Esophagus muscularis mucosa (tissue), 4 donors: Measurements from ENCODE around the gene GLCCI1. TPM values are rescaled to one million over a fixed set of nuclear protein-coding genes. Genes with fewer than 3 reads are reported as not detected.

Experiments
- DNase-seq: peaks from one replicate; pipeline ENCODE4 v3.0.0-alpha.2; 2017; ENCODE audit errors: extremely low spot score
- H3K27ac ChIP-seq, 4 donors: fragments of 200-600 bp; sonication (generic); replicated peaks in 1 of 4; 1 replicate in 3 of 4; 2 replicates in 1 of 4; pipeline ENCODE4 v1.5.1; 2016 to 2019; ENCODE audit warnings: mild to moderate bottlenecking in 1 of 4
- H3K27me3 ChIP-seq, 4 donors: fragments of 200-600 bp; sonication (generic); one replicate each; pipeline versions ENCODE4 v1.5.1 to v1.6.0; 2016 to 2019
- H3K36me3 ChIP-seq, 4 donors: fragments of 200-600 bp; sonication (generic); one replicate each; pipeline ENCODE4 v1.5.1; 2016 to 2019
- H3K4me1 ChIP-seq, 4 donors: fragments of 200-600 bp; sonication (generic); one replicate each; pipeline ENCODE4 v1.5.1; 2016 to 2019
- H3K4me3 ChIP-seq, 4 donors: fragments of 200-600 bp; sonication (generic); 1 replicate in 2 of 4; 2 replicates in 2 of 4; pipeline ENCODE4 v1.5.1; 2016 to 2019; ENCODE audit warnings: mild to moderate bottlenecking in 4 of 4, moderate library complexity in 1 of 4
- H3K9me3 ChIP-seq, 4 donors: fragments of 200-600 bp; sonication (generic); 1 replicate in 3 of 4; 2 replicates in 1 of 4; pipeline ENCODE4 v1.5.1; 2016 to 2019
- CTCF ChIP-seq, 3 experiments: fragments of 200-600 bp in 2 of 3; fragments of 450-650 bp in 1 of 3; sonication (generic) in 2 of 3; IDR thresholded peaks; one replicate each; pipeline ENCODE4 v1.5.1; 2017 to 2019; ENCODE audit warnings: antibody characterized with exemption in 3 of 3, mild to moderate bottlenecking in 2 of 3, moderate library complexity in 1 of 3
- EP300 ChIP-seq: sonication (generic); formaldehyde crosslinking; IDR thresholded peaks from one replicate; pipeline ENCODE4 v1.6.1; 2017; ENCODE audit warnings: antibody characterized with exemption
- POLR2A ChIP-seq: fragments of 450-650 bp; IDR thresholded peaks from one replicate; pipeline ENCODE4 v1.6.1; 2017; ENCODE audit warnings: antibody characterized with exemption, moderate library complexity, mild to moderate bottlenecking, low read depth
- POLR2AphosphoS5 ChIP-seq, 2 donors: sonication (generic); formaldehyde crosslinking; IDR thresholded peaks; one replicate each; pipeline ENCODE4 v1.6.1; 2017; ENCODE audit warnings: antibody characterized with exemption in 2 of 2
- WGBS: methylation state at CpG from one replicate; pipeline ENCODE4 v1.1.5; 2018; 5-methylcytosine and 5-hydroxymethylcytosine counted together
- intact Hi-C: fragments of 100-400 bp; cut with DNase I; formaldehyde crosslinking; loops from one replicate; pipeline ENCODE4 v1.15.1; 2023
- total RNA-seq, 4 donors: library from RNA; depleted of rRNA; stranded (reverse); fragments of >200 nt; gene quantifications; one replicate each; pipeline versions ENCODE4 v1.1.0 to v1.2.1, GENCODE V29; 2016

GLCCI1 gene
- 1 to 10 TPM; 2.8 to 8.3 (median 4.8) TPM for total RNA-seq

GRCh38 chr7:7968544-7969305 is at the start of gene GLCCI1:
Gene GLCCI1 (plus strand): TSS chr7:7968796. CDS start chr7:7969351, 555 bp downstream.
- Histone ChIP-seq H3K27ac (peak within 1 kb of the TSS; percentile 90 to 94 (median 94)), H3K36me3 (no peaks in the 10 kb centered on the region), H3K27me3 (no peaks in the 10 kb centered on the region), H3K9me3 (no peaks in the 10 kb centered on the region), H3K4me3 (peak within 1 kb of the TSS; percentile 88 to 99 (median 98)), H3K4me1 (peaks cover 12 to 28% (median 19%) of the 10 kb centered on the region in 4 donors)
- intact Hi-C loops, result loop anchor here (10.0 kb wide), 1 partner anchor 274 kb away; no protein-coding TSS in a partner anchor
- WGBS, result 0% methylated on average over 6 of the region's 77 CpGs
- peak; percentile 99 for DNase-seq
- TF ChIP-seq CTCF (IDR thresholded peaks at IDR 0.05), result no peak
- peak; percentile 47 for TF ChIP-seq POLR2A
- TF ChIP-seq POLR2AphosphoS5 (IDR thresholded peaks at IDR 0.05), result peak; percentile 79 to 84
- TF ChIP-seq EP300, result no peak

- Histone ChIP-seq H3K9me3 (no peaks in the 10 kb centered on the region), H3K36me3 (no peaks in the 10 kb centered on the region), H3K4me1 (peaks cover 0 to 3% (median 0%) of the 10 kb centered on the region in 4 donors), H3K4me3 (no peak overlapping the region), H3K27ac (no peak overlapping the region), H3K27me3 (no peaks in the 10 kb centered on the region)
- no peak for DNase-seq
- WGBS, result 88% methylated on average over 2 of the region's 2 CpGs
- intact Hi-C loops, result no loop called here
- TF ChIP-seq POLR2AphosphoS5 (IDR thresholded peaks at IDR 0.05) (no peak), CTCF (IDR thresholded peaks at IDR 0.05) (no peak), EP300 (no peak), POLR2A (no peak)
These were observed 49.1 kb upstream of the GLCCI1 start for GRCh38 chr7:7919449-7919945.

GRCh38 chr7:7920056-7920455 is 48.5 kb upstream of the GLCCI1 start:
- 52% methylated on average over 2 of the region's 2 CpGs for WGBS
- intact Hi-C loops, result no loop called here
- Histone ChIP-seq H3K27ac (no peak overlapping the region), H3K36me3 (no peaks in the 10 kb centered on the region), H3K27me3 (no peaks in the 10 kb centered on the region), H3K4me1 (peaks cover 0 to 3% (median 0%) of the 10 kb centered on the region in 4 donors), H3K4me3 (no peak overlapping the region), H3K9me3 (no peaks in the 10 kb centered on the region)
- TF ChIP-seq POLR2A (no peak), EP300 (no peak), CTCF (IDR thresholded peaks at IDR 0.05) (no peak), POLR2AphosphoS5 (IDR thresholded peaks at IDR 0.05) (no peak)
- DNase-seq, result no peak

GRCh38 chr7:7920481-7920880 is 48.1 kb upstream of the GLCCI1 start:
- 91% methylated on average over 3 of the region's 3 CpGs for WGBS
- Histone ChIP-seq H3K36me3 (no peaks in the 10 kb centered on the region), H3K27ac (no peak overlapping the region), H3K4me3 (no peak overlapping the region), H3K27me3 (no peaks in the 10 kb centered on the region), H3K4me1 (peaks cover 0 to 3% (median 0%) of the 10 kb centered on the region in 4 donors), H3K9me3 (no peaks in the 10 kb centered on the region)
- TF ChIP-seq POLR2AphosphoS5 (IDR thresholded peaks at IDR 0.05), result no peak
- TF ChIP-seq EP300, result no peak
- TF ChIP-seq POLR2A, result no peak
- TF ChIP-seq CTCF (IDR thresholded peaks at IDR 0.05), result no peak
- DNase-seq, result no peak
- intact Hi-C loops, result no loop called here
